Measurements from ENCODE around the gene DHCR7.

DHCR7 gene

GRCh38 chr11:71406681-71407080 is 41.5 kb downstream of the DHCR7 start:
- no peak for FAIRE-seq

DNA sequence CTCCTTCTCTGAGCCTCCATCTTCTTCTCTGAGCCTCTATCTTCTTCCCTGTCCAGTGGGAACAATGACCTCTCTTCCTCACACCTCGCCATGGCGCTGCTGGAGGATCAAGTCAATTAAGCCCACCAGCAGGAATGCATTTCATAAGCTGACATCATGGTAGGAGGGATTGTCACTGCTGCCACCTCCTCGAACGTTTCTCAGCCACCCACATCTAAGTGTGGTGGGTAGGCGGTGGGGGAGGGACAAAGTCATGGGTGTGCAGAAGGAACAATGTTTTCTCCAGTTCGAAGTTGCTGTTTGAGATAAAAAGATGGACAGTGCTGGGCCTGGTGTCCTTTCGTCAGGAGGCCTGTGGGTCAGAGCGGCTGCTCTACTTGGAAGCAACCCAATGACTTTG is 44.0 kb downstream of the DHCR7 start:
- no peak for FAIRE-seq

DNA sequence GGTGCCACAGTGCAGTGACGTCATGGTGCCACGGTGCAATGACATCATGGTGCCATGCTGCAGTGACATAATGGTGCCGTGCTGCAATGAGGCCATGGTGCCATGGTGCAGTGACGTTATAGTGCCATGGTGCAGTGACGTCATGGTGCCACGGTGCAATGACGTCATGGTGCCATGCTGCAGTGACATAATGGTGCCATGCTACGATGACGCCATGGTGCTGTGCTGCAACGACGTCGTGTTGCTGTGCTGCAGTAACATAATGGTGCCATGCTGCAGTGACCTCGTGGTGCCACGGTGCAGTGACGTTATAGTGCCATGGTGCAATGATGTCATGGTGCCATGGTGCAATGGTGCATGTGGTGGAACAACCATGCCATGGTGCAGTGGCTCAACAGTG is 45.3 kb downstream of the DHCR7 start:
- no peak for FAIRE-seq

DNA sequence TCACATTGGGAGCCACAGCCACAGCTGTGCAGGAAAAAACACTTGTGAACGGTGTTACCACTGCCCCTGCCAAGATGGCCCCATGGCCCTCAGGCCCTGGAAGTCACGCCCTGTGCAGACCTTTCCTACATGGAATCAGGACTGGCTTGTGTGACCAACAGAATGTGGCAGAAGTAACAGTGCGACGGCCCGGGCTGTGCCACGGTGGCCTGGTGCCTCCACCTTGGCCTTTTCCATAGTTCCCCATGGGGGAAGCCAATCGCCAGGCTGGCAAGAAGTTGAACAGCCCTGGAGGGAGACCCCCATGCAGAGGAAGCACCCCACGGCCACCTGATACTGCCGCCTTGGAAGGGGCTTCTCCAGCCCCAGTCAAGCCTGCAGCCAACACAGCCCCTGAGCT is 48.0 kb downstream of the DHCR7 start:
- no peak for FAIRE-seq

GRCh38 chr11:71399341-71399740 is 48.9 kb downstream of the DHCR7 start:
- FAIRE-seq = no peak

DNA sequence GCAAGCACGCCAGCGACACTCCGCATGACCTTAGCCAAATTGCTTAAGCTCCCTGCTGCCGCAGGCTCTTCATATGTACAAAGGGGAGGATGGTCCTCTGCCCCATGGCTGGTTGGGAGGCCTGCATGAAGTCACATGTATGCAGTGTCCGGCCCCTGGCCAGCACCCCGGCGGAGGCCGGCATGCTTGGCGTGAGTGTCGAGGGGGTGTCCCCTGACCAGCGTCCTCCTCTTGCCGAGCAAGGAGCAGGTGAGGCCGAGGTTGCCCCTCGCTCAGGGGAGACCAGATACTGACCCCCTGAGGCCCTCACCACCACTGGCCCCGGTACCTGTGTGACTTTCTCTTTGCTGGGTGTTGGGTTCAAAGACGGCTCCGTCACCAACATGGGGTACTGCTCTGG is 50.2 kb downstream of the DHCR7 start:
- no peak for FAIRE-seq

DNA sequence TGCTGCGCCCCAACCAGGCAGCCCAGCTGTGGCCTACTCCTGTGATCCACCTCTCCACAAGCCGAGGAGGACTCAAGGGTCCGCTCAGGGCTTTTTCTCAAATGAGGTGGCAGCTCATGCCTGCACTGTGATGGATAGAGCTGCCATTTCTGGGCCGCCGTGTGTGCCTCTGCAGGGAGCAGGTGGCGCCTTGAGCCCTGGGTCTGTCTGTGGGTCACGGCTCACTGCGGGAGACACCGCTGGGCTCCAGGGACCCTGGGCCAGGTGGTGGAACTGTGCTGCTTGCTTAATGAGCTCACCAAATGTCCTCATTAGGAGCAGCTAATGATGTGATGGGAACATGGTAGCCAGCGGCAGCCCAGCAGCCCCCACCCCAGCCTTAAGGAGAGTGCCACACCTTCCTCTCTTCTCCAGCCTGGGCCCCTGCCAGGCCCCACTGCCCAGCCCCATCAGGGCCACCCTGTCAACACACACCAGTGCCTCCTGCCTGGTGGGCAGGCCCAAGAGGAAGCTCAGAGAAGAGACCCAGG is 50.8 kb downstream of the DHCR7 start:
- FAIRE-seq = no peak

DNA sequence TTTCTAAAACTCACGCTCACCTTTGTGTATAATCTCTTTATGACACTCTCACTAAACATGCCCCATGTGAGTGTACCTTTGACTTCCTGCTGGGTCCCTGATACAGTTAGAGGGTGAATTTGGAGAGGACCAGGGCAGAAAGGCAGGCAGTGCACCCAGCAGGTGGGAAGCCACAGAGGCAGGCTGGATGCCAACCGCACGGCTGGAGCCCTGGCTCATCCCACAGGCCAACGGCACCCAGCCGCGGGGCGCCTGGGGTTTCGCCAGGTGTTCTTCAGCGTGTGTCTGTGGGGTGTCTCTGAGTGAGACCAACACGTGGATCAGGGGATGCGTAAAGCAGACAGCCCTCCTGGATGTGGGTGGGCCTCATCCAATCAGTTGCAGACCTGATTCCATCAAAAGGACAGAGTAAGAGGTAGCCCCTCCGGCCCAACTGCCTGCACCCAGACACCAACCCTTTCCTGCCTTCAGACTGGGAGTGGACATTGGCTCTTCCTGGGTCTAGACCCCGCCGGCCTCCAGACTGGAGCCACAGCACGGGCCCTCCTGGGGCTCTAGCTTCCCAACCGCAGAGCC is 51.6 kb downstream of the DHCR7 start:
- no peak for FAIRE-seq

- no peak for FAIRE-seq
These were observed 52.4 kb downstream of the DHCR7 start for GRCh38 chr11:71395774-71396173.

DNA sequence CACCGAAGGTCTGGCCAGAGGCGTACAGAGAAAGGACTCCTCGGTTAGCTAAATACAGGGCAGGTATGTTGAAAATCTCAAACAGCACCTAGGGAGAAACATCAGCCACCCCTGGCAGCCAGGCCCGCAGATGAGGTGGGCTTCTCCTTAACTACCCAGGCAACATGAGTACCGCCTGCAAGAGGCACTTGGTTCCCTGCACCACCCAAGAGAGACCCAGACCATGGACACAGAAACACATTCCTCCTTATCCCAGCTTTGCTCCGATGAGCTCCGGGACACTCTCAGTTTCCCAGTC is 53.0 kb downstream of the DHCR7 start:
- no peak for FAIRE-seq

- no peak for FAIRE-seq
These were observed 54.9 kb downstream of the DHCR7 start for GRCh38 chr11:71393283-71393682.

DNA sequence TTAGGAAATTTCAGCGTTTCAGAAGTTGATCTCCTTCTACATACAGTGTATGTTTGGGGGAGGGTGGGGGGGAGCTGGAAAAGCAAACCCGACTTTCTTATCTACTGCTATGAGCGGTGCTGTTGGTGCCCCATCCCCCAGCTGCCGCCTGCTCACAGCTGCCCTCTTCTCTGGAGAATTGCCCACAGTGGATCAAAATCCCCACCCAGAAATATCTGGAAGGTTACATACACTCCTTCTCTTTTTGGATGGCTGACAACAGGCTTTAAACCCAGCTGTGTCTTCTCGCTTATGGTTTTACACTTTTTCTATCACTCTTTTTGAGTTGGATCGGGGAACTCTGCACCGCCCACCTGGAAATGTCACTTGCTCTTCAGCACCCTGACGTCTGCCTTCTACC is 56.4 kb downstream of the DHCR7 start:
- no peak for FAIRE-seq

DNA sequence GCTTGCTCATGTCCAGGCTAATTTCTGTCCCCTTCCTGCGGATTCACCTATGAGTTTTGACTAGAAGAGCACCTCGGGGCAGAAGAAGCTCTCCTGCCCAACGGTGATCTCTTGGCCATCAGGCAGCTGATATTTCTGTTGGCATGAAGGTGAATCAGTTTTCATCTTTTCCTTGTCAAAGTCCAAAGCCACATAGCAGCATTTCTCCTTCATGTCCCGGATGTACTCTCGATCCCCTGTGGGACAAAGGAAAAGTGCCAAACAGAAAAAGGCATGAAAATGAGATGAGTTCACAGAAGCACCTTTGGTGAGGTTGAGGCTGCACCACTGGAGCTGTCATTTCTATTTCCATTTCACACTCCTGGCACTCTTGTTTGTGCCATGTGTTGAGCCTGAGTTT is 56.8 kb downstream of the DHCR7 start:
- FAIRE-seq = no peak

DNA sequence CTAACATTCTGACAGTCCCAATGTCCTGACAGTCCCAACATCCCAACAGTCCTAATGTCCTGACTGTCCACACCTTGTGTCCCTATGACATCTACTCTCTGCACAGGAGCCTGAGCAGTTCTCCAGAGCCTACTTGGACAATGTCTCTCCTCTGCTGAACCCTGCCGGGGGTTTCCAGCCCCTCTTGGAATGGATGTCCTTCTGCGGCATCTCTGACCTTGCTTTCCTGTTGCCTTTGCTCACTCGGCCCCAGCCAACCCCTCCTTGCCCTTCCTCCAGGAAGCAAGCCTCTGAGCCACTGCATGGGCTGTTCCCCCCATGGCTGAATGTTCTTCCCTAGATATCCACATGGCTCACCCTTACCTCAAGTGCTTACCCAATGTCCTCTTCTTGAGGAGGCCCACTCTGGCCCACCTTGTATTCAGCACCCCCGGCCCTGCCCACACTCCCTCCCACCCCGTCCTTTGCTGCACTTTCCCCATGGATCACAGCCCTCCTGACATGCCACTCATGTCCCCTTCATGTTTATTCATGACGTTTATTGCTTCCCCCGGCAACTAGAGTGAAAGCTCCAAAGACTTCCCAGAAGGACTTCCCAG is 59.5 kb downstream of the DHCR7 start:
- no peak for FAIRE-seq

GRCh38 chr11:71387784-71388636 is 60.2 kb downstream of the DHCR7 start:
- FAIRE-seq = no peak

DNA sequence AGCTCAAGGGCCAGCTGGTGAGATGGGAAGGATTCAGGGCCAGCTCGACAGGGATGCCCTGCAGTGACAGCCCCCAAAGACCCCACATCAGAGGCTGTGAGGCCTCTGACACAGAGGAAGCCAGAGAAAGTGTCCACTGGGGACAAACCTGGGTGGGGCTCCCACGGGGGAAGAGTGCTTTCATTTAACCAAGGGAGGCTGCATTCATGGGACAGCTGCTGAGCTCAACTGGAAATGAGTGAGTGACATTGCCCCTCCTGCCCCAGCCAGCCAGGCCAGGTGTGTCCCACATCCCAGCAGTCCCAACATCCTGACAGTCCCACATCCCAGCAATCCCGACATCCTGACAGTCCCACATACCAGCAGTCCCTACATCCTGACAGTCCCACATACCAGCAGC is 61.0 kb downstream of the DHCR7 start:
- FAIRE-seq = no peak

DNA sequence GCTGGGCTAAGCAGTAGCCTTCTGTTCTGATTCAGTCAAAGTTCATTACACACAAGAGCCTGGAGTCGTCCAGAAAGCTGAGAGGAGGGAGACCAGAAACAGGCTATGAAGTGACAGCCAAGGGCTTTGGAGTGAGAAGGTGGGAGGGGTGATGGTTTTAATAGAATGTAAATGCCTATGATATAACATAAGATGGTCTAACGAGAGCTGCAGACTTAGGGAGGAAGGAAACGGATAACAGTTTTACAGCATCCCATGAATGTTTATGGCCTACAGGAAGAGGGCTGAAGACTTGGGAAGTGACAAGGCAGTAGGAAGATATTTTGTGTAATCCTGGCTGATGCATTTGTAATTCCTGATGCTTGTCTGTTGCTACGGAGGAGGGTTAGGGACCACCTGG is 62.0 kb downstream of the DHCR7 start:
- no peak for FAIRE-seq

DNA sequence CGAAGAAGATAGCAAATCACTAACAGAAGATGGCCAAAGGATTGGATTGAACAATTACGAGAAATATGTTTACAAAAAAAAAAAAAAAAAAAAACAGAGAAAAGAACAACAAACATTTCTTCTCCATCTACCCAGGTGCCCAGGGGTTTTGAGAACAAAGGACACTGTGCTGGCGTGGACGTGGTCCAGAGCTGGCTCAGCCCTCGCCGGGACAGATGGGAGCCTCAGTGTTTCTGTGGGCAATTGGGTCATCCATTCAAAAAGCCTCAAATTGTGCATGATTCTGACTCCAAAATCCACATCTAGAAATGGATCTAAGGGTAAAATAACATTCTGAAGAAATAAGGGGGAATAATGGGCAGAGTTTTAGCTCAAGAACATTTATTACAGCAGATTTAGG is 63.1 kb downstream of the DHCR7 start:
- FAIRE-seq = no peak

GRCh38 chr11:71384561-71384960 is 63.6 kb downstream of the DHCR7 start:
- no peak for FAIRE-seq
